Measurements from ENCODE around the gene FMNL3.

Gene FMNL3

GRCh38 chr12:49604856-49605255, 102.3 kb downstream of the FMNL3 start:
- DNase-seq (ENCODE audit: low read depth in 2 of 2), result no peak

GRCh38 chr12:49603721-49604120, 103.5 kb downstream of the FMNL3 start:
- no peak for DNase-seq (ENCODE audit: low read depth in 2 of 2)

- DNase-seq (ENCODE audit: low read depth in 2 of 2), result no peak
These were observed 107.2 kb downstream of the FMNL3 start for GRCh38 chr12:49599961-49600360.

GRCh38 chr12:49598527-49598926, 108.7 kb downstream of the FMNL3 start:
- DNase-seq (ENCODE audit: low read depth in 2 of 2), result no peak

- DNase-seq (ENCODE audit: low read depth in 2 of 2), result no peak
These were observed 118.3 kb downstream of the FMNL3 start for GRCh38 chr12:49588721-49589516.

GRCh38 chr12:49588281-49588680, 118.9 kb downstream of the FMNL3 start:
- DNase-seq (ENCODE audit: low read depth in 2 of 2), result no peak

- DNase-seq (ENCODE audit: low read depth in 2 of 2), result no peak
These were observed 119.9 kb downstream of the FMNL3 start for GRCh38 chr12:49587174-49587908.

All from stimulated activated CD4-positive, alpha-beta T cell treated with anti-CD3 and anti-CD28 coated beads, Interleukin-1b, Interleukin-23, amount 100 ng/mL, for 1 hour (primary cell).